D721Med (cell line): ENCODE results near the gene SDK1.

Experiments
- DNase-seq: peaks from one replicate; pipeline ENCODE4 v3.0.0; 2011; ENCODE audit warnings: low spot score; ENCODE audit not compliant: insufficient read length
- FAIRE-seq: peaks from 2 replicates; lab custom pipeline; 2011; peaks lifted over from hg19 to GRCh38; lab: Jason Lieb, UNC
- TF ChIP-seq, protein P1 (sequence below): IDR thresholded peaks from 2 replicates; pipeline ENCODE4 v1.5.1; 2012; ENCODE audit warnings: mild to moderate bottlenecking, control low read depth; ENCODE audit not compliant: insufficient read depth; ENCODE audit errors: missing control alignments

SDK1 gene

DNA sequence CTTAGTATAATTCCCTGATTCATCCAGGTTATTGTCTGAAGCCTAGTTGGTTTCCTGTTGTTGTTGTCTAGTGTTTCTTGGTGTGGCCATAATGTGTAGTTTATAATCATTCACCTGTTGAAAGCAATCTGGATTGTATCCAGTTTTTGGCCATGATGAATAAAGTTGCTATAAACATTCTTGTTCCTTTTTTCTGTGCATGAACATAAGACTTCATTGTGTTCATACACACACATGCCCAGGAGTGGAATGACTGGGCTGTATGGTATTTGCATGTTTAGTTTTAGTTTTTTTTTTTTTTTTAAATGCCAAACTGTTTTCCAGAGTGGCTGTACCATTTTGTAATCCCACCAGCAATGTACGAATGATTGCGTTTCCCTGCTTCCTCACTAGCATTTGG lies 349.8 kb downstream of the SDK1 start:
- TF ChIP-seq, protein P1, sequence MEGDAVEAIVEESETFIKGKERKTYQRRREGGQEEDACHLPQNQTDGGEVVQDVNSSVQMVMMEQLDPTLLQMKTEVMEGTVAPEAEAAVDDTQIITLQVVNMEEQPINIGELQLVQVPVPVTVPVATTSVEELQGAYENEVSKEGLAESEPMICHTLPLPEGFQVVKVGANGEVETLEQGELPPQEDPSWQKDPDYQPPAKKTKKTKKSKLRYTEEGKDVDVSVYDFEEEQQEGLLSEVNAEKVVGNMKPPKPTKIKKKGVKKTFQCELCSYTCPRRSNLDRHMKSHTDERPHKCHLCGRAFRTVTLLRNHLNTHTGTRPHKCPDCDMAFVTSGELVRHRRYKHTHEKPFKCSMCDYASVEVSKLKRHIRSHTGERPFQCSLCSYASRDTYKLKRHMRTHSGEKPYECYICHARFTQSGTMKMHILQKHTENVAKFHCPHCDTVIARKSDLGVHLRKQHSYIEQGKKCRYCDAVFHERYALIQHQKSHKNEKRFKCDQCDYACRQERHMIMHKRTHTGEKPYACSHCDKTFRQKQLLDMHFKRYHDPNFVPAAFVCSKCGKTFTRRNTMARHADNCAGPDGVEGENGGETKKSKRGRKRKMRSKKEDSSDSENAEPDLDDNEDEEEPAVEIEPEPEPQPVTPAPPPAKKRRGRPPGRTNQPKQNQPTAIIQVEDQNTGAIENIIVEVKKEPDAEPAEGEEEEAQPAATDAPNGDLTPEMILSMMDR: no peak
- FAIRE-seq: no peak
- no peak for DNase-seq

DNA sequence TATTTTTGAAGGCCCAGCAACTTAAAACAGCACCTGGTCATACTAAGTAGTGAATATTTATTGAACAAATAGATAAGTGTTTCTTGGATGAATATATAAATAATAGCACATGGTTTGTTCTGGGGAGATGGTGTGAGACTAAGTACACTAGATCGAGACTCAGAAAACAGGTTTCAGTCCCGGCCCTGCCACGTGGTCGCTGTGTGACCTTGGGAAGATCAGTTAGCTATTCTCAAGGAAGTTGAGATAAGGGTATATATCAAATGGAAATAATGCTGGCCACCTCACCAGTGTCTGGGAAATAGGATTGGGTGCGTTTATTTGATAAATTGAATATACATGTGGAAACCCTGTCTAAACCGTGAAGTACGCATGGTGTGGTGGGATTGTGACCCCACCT lies 354.6 kb downstream of the SDK1 start:
- DNase-seq (no peak), FAIRE-seq (no peak)
- TF ChIP-seq, protein P1: no peak

DNA sequence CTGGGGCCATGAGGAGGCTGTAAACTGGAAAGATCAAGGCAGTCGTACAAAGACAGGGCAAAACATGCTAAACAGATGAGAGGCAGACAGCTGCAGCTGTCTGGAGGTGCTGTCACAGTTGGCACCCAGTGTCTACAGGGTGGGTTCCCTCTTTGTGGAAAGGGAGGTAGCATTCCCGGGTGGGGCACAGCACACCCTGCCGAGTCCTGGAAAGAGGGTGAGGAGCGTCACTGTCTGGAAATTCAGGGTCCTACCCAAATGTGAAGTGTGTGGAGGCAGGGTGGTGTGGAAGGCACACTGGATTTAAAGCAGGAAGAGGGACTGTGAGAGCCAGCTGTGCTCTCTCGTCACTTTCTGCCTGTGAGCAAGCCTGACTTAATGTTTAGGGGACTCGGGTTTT lies 356.2 kb downstream of the SDK1 start:
- TF ChIP-seq, protein P1: no peak
- no peak for FAIRE-seq
- no peak for DNase-seq

DNA sequence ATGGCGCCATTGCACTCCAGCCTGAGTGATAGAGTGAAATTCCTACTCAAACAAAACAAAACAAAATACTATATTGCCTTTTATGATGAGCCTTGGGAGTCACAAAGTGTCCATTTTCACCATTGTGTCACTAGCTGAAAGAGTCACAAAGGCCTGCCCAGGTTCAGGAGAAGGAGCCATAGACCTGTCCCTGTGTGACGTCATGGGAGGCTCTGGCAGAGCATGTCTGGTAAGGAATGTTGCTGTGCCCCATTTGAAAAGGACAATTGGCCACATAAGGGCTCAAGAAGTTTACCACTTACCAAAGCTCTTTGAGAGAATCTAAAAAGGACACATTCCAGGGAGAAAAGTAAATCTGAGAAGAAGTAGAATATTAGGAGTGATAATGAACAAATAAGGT lies 367.7 kb downstream of the SDK1 start:
- no peak for FAIRE-seq
- TF ChIP-seq, protein P1: no peak

DNA sequence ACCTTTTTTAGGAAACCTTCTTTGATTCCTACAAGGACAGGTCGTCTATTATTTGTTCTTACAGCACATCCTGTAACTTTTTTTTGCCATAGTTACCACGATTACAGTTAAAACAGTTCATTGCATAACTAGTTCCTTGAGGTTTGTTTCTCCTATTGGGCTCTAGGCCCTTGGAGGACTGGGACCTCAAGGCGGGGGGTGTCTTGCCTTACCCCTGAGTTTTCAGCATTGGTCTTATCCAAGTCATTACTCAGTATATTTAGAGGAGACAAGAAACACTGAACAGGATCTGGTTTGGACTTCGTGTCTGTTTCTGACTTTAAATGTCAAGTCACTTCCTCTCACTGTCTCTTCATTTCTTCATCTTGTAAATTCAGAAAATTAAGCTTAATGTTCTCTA lies 369.8 kb downstream of the SDK1 start:
- FAIRE-seq: no peak
- TF ChIP-seq, protein P1: no peak
- DNase-seq: no peak

More for the DNA sequence above, 367.7 kb downstream of the SDK1 start:
- no peak for DNase-seq

DNA sequence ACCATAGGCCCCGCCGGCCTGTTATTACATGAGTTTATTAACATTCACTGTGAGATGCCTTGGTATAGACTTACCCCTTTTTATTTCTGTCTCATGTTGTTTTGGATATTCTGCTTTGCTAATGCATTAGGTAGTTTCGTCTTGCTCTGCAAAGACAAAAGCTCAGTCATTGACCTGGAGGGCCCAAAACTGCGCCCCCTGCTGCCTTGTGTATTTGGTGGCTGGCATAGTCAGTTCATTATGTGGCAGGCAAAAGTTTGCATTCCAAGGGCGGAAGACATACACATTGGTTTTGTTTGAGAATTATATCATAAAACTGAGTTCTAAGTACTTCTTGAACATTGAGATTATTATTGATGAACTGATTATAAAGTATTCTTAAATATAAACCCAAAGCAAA lies 372.5 kb downstream of the SDK1 start:
- FAIRE-seq (no peak), DNase-seq (no peak)
- TF ChIP-seq, protein P1: peak; percentile 38

DNA sequence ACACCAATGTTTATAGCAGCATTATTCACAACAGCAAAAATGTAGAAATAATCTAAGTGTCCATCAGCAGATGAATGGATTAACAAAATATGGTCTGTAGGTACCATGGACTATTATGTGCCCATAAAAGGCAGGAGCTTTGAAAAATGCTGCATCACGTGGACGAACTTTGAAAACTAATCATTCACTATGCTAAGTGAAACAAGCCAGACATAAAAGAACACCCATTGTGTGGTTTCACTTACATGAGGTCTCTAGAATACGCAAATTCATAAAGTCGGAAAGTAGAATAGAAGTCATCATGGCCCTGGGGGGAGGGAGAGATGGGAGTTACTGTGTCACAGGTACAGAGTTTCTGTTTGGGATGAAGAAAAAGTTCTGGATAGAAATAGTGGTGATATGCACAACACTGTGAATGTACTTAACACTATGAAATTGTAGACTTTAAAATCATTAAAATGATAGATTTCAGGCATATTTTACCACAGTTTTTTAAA lies 377.3 kb downstream of the SDK1 start:
- TF ChIP-seq, protein P1: no peak
- no peak for DNase-seq
- no peak for FAIRE-seq
